HL-60 (cell line): ENCODE measurements around the gene UBE2E3.

Experiments
- DNase-seq, 2 experiments: peaks; one replicate each; pipeline ENCODE4 v3.0.0-alpha.2; 2010 to 2020; ENCODE audit warnings: low read depth in 1 of 2, low spot score in 1 of 2
- H3K27ac ChIP-seq: fragments of 250-450 bp; sonication (Bioruptor Pico); replicated peaks from 2 replicates; pipeline ENCODE4 v1.5.1; 2020; ENCODE audit warnings: mild to moderate bottlenecking, moderate library complexity
- H3K27me3 ChIP-seq: fragments of 250-450 bp; sonication (Bioruptor Pico); 2 replicates; pipeline ENCODE4 v1.5.1; 2021; ENCODE audit warnings: mild to moderate bottlenecking, moderate library complexity; ENCODE audit not compliant: insufficient read depth, poor library complexity, severe bottlenecking
- H3K4me3 ChIP-seq: replicated peaks from 2 replicates; pipeline ENCODE4 v1.5.1; 2011; ENCODE audit warnings: mild to moderate bottlenecking, control low read depth, low read length; ENCODE audit not compliant: insufficient read depth
- GABPA ChIP-seq: IDR thresholded peaks from 2 replicates; pipeline ENCODE4 v1.6.1; 2012; ENCODE audit warnings: low read depth
- POLR2AphosphoS5 ChIP-seq: IDR thresholded peaks from 2 replicates; pipeline ENCODE4 v1.6.1; 2012; ENCODE audit warnings: low read depth
- SPI1 ChIP-seq: IDR thresholded peaks from 2 replicates; pipeline ENCODE4 v1.6.1; 2012; ENCODE audit warnings: low read depth, mild to moderate bottlenecking, borderline replicate concordance
- TF ChIP-seq, protein P1 (sequence below): IDR thresholded peaks from one replicate; pipeline ENCODE4 v1.5.1; 2011; ENCODE audit warnings: low read length, control low read depth, inconsistent platforms; ENCODE audit not compliant: insufficient read depth
- TF ChIP-seq, protein P2 (sequence below): IDR thresholded peaks from 2 replicates; pipeline ENCODE4 v1.6.1; 2012; ENCODE audit warnings: low read depth; ENCODE audit not compliant: insufficient replicate concordance

The UBE2E3 gene

DNA sequence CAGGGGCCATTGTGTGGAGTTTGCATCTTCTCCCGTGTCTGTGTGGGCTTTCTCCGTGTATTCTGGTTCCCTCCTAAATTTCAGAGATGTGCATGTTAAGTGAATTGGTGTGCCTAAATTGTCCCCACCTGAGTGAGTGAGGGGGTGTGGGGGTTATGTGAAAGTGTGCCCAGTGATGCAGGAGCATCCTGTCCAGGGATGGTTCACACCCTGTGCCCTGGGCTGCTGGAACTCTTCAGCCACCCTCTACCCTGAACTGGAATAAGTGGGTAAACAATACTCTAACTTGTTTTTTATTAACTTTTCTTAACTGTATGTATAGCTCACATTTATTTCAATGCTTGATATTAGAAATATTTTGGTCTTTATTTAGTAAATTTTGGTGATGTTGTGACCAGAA lies 56.0 kb downstream of the UBE2E3 start:
- TF ChIP-seq POLR2AphosphoS5 (no peak), GABPA (no peak), SPI1 (no peak)
- TF ChIP-seq, protein P1, sequence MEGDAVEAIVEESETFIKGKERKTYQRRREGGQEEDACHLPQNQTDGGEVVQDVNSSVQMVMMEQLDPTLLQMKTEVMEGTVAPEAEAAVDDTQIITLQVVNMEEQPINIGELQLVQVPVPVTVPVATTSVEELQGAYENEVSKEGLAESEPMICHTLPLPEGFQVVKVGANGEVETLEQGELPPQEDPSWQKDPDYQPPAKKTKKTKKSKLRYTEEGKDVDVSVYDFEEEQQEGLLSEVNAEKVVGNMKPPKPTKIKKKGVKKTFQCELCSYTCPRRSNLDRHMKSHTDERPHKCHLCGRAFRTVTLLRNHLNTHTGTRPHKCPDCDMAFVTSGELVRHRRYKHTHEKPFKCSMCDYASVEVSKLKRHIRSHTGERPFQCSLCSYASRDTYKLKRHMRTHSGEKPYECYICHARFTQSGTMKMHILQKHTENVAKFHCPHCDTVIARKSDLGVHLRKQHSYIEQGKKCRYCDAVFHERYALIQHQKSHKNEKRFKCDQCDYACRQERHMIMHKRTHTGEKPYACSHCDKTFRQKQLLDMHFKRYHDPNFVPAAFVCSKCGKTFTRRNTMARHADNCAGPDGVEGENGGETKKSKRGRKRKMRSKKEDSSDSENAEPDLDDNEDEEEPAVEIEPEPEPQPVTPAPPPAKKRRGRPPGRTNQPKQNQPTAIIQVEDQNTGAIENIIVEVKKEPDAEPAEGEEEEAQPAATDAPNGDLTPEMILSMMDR: no peak
- TF ChIP-seq, protein P2, sequence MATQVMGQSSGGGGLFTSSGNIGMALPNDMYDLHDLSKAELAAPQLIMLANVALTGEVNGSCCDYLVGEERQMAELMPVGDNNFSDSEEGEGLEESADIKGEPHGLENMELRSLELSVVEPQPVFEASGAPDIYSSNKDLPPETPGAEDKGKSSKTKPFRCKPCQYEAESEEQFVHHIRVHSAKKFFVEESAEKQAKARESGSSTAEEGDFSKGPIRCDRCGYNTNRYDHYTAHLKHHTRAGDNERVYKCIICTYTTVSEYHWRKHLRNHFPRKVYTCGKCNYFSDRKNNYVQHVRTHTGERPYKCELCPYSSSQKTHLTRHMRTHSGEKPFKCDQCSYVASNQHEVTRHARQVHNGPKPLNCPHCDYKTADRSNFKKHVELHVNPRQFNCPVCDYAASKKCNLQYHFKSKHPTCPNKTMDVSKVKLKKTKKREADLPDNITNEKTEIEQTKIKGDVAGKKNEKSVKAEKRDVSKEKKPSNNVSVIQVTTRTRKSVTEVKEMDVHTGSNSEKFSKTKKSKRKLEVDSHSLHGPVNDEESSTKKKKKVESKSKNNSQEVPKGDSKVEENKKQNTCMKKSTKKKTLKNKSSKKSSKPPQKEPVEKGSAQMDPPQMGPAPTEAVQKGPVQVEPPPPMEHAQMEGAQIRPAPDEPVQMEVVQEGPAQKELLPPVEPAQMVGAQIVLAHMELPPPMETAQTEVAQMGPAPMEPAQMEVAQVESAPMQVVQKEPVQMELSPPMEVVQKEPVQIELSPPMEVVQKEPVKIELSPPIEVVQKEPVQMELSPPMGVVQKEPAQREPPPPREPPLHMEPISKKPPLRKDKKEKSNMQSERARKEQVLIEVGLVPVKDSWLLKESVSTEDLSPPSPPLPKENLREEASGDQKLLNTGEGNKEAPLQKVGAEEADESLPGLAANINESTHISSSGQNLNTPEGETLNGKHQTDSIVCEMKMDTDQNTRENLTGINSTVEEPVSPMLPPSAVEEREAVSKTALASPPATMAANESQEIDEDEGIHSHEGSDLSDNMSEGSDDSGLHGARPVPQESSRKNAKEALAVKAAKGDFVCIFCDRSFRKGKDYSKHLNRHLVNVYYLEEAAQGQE: no peak
- Histone ChIP-seq H3K27me3 (no peaks in the 10 kb centered on the region), H3K27ac (no peak overlapping the region), H3K4me3 (no peak overlapping the region)
- no peak for DNase-seq

DNA sequence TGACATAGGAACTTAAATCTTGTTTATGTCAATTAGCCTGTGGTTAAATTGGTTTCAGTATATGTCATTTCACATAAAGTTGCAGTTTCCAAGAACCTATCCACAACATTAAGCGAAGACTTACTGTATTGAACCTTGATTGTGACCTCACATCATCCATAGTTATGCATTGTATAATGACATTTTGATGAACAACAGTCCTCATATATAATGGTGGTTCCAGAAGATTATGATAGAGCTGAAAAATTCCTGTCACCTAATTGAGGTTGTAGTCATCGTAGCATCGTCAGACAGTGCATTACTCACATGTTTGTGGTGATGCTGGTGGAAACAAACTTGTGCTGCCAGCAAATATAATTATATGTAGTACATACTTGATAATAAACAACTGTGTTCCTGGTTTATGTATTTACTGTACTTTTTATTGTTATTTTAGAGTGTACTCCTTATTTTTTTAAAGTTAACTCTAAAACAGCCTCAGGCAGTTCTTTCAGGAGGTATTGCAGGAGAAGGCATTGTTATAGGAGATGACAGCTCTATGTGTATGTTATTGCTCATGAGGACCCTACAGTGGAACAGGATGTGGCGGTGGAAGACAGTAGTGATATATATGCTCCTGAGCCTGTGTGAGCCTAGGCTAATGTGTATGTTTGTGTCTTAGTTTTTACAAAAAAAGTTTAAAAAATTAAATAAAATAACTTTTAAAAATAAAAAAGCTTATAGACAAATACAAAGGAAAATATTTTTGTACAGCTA lies 56.6 kb downstream of the UBE2E3 start:
- Histone ChIP-seq H3K27ac (no peak overlapping the region), H3K4me3 (no peak overlapping the region), H3K27me3 (no peaks in the 10 kb centered on the region)
- no peak for DNase-seq
- TF ChIP-seq, protein P2: no peak
- TF ChIP-seq GABPA (no peak), SPI1 (no peak)

DNA sequence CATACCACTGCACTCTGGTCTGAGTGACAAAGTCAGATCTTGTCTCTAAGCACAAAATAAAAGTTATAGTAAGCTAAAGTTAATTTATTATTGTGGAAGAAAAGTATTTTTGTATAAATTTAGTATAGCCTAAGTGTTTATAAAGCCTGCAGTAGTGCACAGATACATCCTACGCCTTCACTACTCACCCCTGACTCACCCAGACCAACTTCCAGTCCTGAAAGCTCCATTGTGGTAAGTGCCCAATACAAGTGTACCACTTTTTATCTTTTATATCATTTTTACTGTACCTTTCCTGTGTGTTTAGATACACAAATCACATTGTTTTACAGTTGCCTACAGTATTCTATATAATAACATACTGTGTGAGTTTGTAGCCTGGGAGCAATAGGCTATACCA lies 57.5 kb downstream of the UBE2E3 start:
- no peak overlapping the region for H3K27ac ChIP-seq
- TF ChIP-seq POLR2AphosphoS5 (no peak), GABPA (no peak), SPI1 (no peak)
- TF ChIP-seq, protein P2: no peak
- TF ChIP-seq, protein P1: no peak
- DNase-seq: no peak
- H3K4me3 ChIP-seq: no peak overlapping the region
- H3K27me3 ChIP-seq: no peaks in the 10 kb centered on the region
